GM12873 (cell line): ENCODE results near the gene SIGLEC9.

ENCODE experiments used
- CTCF ChIP-seq: IDR thresholded peaks from 2 replicates; pipeline ENCODE4 v1.5.1; 2012; ENCODE audit warnings: low read depth, mild to moderate bottlenecking, moderate library complexity, low read length, control low read depth; ENCODE audit not compliant: insufficient read depth; ENCODE audit errors: missing control alignments

Gene SIGLEC9

GRCh38 chr19:51169283-51169918 is 44.7 kb downstream of the SIGLEC9 start:
- TF ChIP-seq CTCF, result peak; percentile 84

DNA sequence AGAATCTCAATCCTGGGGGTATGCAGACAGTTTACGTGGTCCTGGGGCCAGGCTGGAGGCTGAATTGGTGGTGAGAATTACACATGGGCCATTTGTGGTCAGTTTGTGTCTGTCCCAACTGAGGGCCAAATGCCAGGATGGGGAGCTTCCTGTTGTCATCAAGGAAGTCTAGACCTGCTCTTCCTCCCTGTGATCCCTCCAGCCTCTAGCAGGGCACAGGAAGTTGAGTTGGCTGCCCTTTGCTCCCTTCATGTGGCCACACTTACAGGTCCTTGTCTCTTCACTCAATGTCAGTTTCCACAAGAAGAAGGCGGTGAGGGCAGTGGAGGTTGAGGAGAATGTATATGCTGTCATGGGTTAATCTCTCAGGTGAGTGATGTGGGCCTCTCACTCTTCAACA is 47.5 kb downstream of the SIGLEC9 start:
- no peak for TF ChIP-seq CTCF

DNA sequence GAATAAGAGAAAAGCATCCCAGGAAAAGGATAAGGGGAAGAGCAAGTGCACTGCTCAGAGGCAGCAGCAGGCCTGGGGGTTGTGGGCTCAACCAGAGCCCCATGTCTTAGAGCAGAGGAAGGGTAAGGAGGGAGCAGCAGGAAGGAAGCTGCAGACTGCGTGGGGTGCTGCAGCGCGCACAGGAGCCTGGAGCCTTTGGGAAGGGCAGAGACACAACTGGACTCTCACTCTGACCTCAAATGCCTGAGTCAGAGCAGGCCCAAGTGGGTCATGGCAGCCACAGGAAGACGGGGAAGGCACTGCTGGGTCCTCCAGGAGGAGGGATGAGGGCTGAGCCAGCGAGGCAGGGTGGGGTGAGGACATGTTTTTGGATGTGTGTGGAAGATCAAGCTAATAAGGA is 49.0 kb downstream of the SIGLEC9 start:
- TF ChIP-seq CTCF, result no peak

GRCh38 chr19:51179256-51179655 is 54.5 kb downstream of the SIGLEC9 start:
- no peak for TF ChIP-seq CTCF
